ENCODE measurements around the gene KRTAP10-11.

The KRTAP10-11 gene

GRCh38 chr21:44612669-44613229 is 33.5 kb upstream of the KRTAP10-11 start:
- no peak overlapping the region for H2BK5ac ChIP-seq (ENCODE audit: low read length)
- H3K79me1 ChIP-seq (ENCODE audit: low read depth, low read length): no peaks in the 10 kb centered on the region
- H3K14ac ChIP-seq (ENCODE audit: low read length): peak overlapping the region; percentile 97
- H3K18ac ChIP-seq (ENCODE audit: low read length): peak overlapping the region; percentile 57
- no peak overlapping the region for H3K4me2 ChIP-seq (ENCODE audit: insufficient read depth, low read length, poor library complexity, severe bottlenecking)
- peak overlapping the region; percentile 35 for H2BK120ac ChIP-seq (ENCODE audit: low read depth, low read length)
- no peaks in the 10 kb centered on the region for H3K36me3 ChIP-seq (replicated peaks in 1 of 2; ENCODE audit: control insufficient read depth in 2 of 2, insufficient read depth in 2 of 2, low read length in 2 of 2)
- H2AFZ ChIP-seq (ENCODE audit: low read length): no peak overlapping the region
- H2BK12ac ChIP-seq (ENCODE audit: low read length): peak overlapping the region; percentile 41
- no peak for DNase-seq (ENCODE audit: low spot score)
- H3K27me3 ChIP-seq (ENCODE audit: control insufficient read depth in 3 of 3, insufficient read depth in 3 of 3, low read depth in 1 of 3, low read length in 3 of 3): no peaks in the 10 kb centered on the region
- H3K4me3 ChIP-seq (ENCODE audit: low read length in 2 of 2): peak overlapping the region in 1 of 2 donors; percentile 8
- H3K9me3 ChIP-seq (replicated peaks in 1 of 2; ENCODE audit: control insufficient read depth in 2 of 2, insufficient read depth in 1 of 2, low read depth in 1 of 2, low read length in 2 of 2): peaks cover 3 to 8% of the 10 kb centered on the region in 2 donors
- peak overlapping the region; percentile 22 for H3K23ac ChIP-seq (ENCODE audit: low read depth, low read length, poor library complexity)
- no peak overlapping the region for H3K4ac ChIP-seq (ENCODE audit: low read length)
- H3K9ac ChIP-seq (ENCODE audit: low read depth, low read length, poor library complexity): no peak overlapping the region
- no CpG with 5 or more reads among the region's 13 CpGs for WGBS, 2 donors (ENCODE audit: extremely low coverage in 2 of 2, insufficient read length in 2 of 2, insufficient replicate concordance in 1 of 2)
- peak overlapping the region; percentile 96 for H2AK5ac ChIP-seq (ENCODE audit: low read depth, low read length)
- no peaks in the 10 kb centered on the region for H3K4me1 ChIP-seq (ENCODE audit: control insufficient read depth in 2 of 2, insufficient read depth in 1 of 2, low read depth in 1 of 2, low read length in 2 of 2)
- H4K8ac ChIP-seq (ENCODE audit: low read depth, low read length): no peak overlapping the region
- H3K27ac ChIP-seq (replicated peaks; ENCODE audit: low read length): no peak overlapping the region
- H4K91ac ChIP-seq (ENCODE audit: low read depth, low read length, poor library complexity): peak overlapping the region; percentile 77
- peak overlapping the region; percentile 84 for H2BK15ac ChIP-seq (ENCODE audit: low read length)

- Histone ChIP-seq H3K79me1 (ENCODE audit: low read depth, low read length) (no peaks in the 10 kb centered on the region), H3K27ac (replicated peaks; ENCODE audit: low read length) (no peak overlapping the region), H3K4me3 (ENCODE audit: low read length in 2 of 2) (no peak overlapping the region), H2BK12ac (ENCODE audit: low read length) (peak overlapping the region; percentile 68), H3K36me3 (replicated peaks in 1 of 2; ENCODE audit: control insufficient read depth in 2 of 2, insufficient read depth in 2 of 2, low read length in 2 of 2) (no peaks in the 10 kb centered on the region), H2AK5ac (ENCODE audit: low read depth, low read length) (peak overlapping the region; percentile 94), H2BK120ac (ENCODE audit: low read depth, low read length) (no peak overlapping the region), H4K91ac (ENCODE audit: low read depth, low read length, poor library complexity) (peak overlapping the region; percentile 57), H3K18ac (ENCODE audit: low read length) (peak overlapping the region; percentile 81), H2AFZ (ENCODE audit: low read length) (no peak overlapping the region), H4K8ac (ENCODE audit: low read depth, low read length) (peak overlapping the region; percentile 93), H3K14ac (ENCODE audit: low read length) (no peak overlapping the region), H3K9me3 (replicated peaks in 1 of 2; ENCODE audit: control insufficient read depth in 2 of 2, insufficient read depth in 1 of 2, low read depth in 1 of 2, low read length in 2 of 2) (peaks cover 3 to 8% of the 10 kb centered on the region in 2 donors), H3K4me2 (ENCODE audit: insufficient read depth, low read length, poor library complexity, severe bottlenecking) (no peak overlapping the region), H3K4ac (ENCODE audit: low read length) (peak overlapping the region; percentile 39), H3K9ac (ENCODE audit: low read depth, low read length, poor library complexity) (no peak overlapping the region), H3K4me1 (ENCODE audit: control insufficient read depth in 2 of 2, insufficient read depth in 1 of 2, low read depth in 1 of 2, low read length in 2 of 2) (no peaks in the 10 kb centered on the region), H2BK15ac (ENCODE audit: low read length) (peak overlapping the region; percentile 79), H2BK5ac (ENCODE audit: low read length) (peak overlapping the region; percentile 66), H3K27me3 (ENCODE audit: control insufficient read depth in 3 of 3, insufficient read depth in 3 of 3, low read depth in 1 of 3, low read length in 3 of 3) (no peaks in the 10 kb centered on the region), H3K23ac (ENCODE audit: low read depth, low read length, poor library complexity) (peak overlapping the region; percentile 86)
- no CpG with 5 or more reads among the region's 26 CpGs for WGBS, 2 donors (ENCODE audit: extremely low coverage in 2 of 2, insufficient read length in 2 of 2, insufficient replicate concordance in 1 of 2)
- no peak for DNase-seq (ENCODE audit: low spot score)
Measured at GRCh38 chr21:44613386-44614155, 32.6 kb upstream of the KRTAP10-11 start.

- H4K91ac ChIP-seq (ENCODE audit: low read depth, low read length, poor library complexity): peak overlapping the region; percentile 57
- H3K27me3 ChIP-seq (ENCODE audit: control insufficient read depth in 3 of 3, insufficient read depth in 3 of 3, low read depth in 1 of 3, low read length in 3 of 3): no peaks in the 10 kb centered on the region
- H3K14ac ChIP-seq (ENCODE audit: low read length): no peak overlapping the region
- H3K23ac ChIP-seq (ENCODE audit: low read depth, low read length, poor library complexity): peak overlapping the region; percentile 86
- no peak overlapping the region for H4K8ac ChIP-seq (ENCODE audit: low read depth, low read length)
- no peak overlapping the region for H3K9ac ChIP-seq (ENCODE audit: low read depth, low read length, poor library complexity)
- H3K18ac ChIP-seq (ENCODE audit: low read length): peak overlapping the region; percentile 81
- H3K4me2 ChIP-seq (ENCODE audit: insufficient read depth, low read length, poor library complexity, severe bottlenecking): no peak overlapping the region
- no peak for DNase-seq (ENCODE audit: low spot score)
- peak overlapping the region; percentile 66 for H2BK5ac ChIP-seq (ENCODE audit: low read length)
- H2AFZ ChIP-seq (ENCODE audit: low read length): no peak overlapping the region
- H2BK15ac ChIP-seq (ENCODE audit: low read length): peak overlapping the region; percentile 88
- peak overlapping the region; percentile 94 for H2AK5ac ChIP-seq (ENCODE audit: low read depth, low read length)
- H3K4me3 ChIP-seq (ENCODE audit: low read length in 2 of 2): no peak overlapping the region
- peak overlapping the region; percentile 39 for H3K4ac ChIP-seq (ENCODE audit: low read length)
- no peaks in the 10 kb centered on the region for H3K4me1 ChIP-seq (ENCODE audit: control insufficient read depth in 2 of 2, insufficient read depth in 1 of 2, low read depth in 1 of 2, low read length in 2 of 2)
- WGBS, 2 donors (ENCODE audit: extremely low coverage in 2 of 2, insufficient read length in 2 of 2, insufficient replicate concordance in 1 of 2): no CpG with 5 or more reads among the region's 20 CpGs
- peak overlapping the region; percentile 68 for H2BK12ac ChIP-seq (ENCODE audit: low read length)
- H3K27ac ChIP-seq (replicated peaks; ENCODE audit: low read length): no peak overlapping the region
- H2BK120ac ChIP-seq (ENCODE audit: low read depth, low read length): peak overlapping the region; percentile 49
- H3K9me3 ChIP-seq (replicated peaks in 1 of 2; ENCODE audit: control insufficient read depth in 2 of 2, insufficient read depth in 1 of 2, low read depth in 1 of 2, low read length in 2 of 2): peaks cover 6 to 8% of the 10 kb centered on the region in 2 donors
- H3K36me3 ChIP-seq (replicated peaks in 1 of 2; ENCODE audit: control insufficient read depth in 2 of 2, insufficient read depth in 2 of 2, low read length in 2 of 2): no peaks in the 10 kb centered on the region
- no peaks in the 10 kb centered on the region for H3K79me1 ChIP-seq (ENCODE audit: low read depth, low read length)
Measured at GRCh38 chr21:44614161-44614631, 32.0 kb upstream of the KRTAP10-11 start.

- no peak overlapping the region for H3K4me3 ChIP-seq (ENCODE audit: low read length in 2 of 2)
- no peak overlapping the region for H3K9ac ChIP-seq (ENCODE audit: low read depth, low read length, poor library complexity)
- no peak overlapping the region for H3K14ac ChIP-seq (ENCODE audit: low read length)
- no peaks in the 10 kb centered on the region for H3K79me1 ChIP-seq (ENCODE audit: low read depth, low read length)
- no peak overlapping the region for H2BK120ac ChIP-seq (ENCODE audit: low read depth, low read length)
- no peak overlapping the region for H3K4me2 ChIP-seq (ENCODE audit: insufficient read depth, low read length, poor library complexity, severe bottlenecking)
- no peak overlapping the region for H2BK12ac ChIP-seq (ENCODE audit: low read length)
- peaks cover 5 to 9% of the 10 kb centered on the region in 2 donors for H3K9me3 ChIP-seq (replicated peaks in 1 of 2; ENCODE audit: control insufficient read depth in 2 of 2, insufficient read depth in 1 of 2, low read depth in 1 of 2, low read length in 2 of 2)
- no peak overlapping the region for H2AFZ ChIP-seq (ENCODE audit: low read length)
- no peak for DNase-seq (ENCODE audit: low spot score)
- no peaks in the 10 kb centered on the region for H3K27me3 ChIP-seq (ENCODE audit: control insufficient read depth in 3 of 3, insufficient read depth in 3 of 3, low read depth in 1 of 3, low read length in 3 of 3)
- no peak overlapping the region for H3K23ac ChIP-seq (ENCODE audit: low read depth, low read length, poor library complexity)
- no peak overlapping the region for H2AK5ac ChIP-seq (ENCODE audit: low read depth, low read length)
- no peak overlapping the region for H3K18ac ChIP-seq (ENCODE audit: low read length)
- no peaks in the 10 kb centered on the region for H3K4me1 ChIP-seq (ENCODE audit: control insufficient read depth in 2 of 2, insufficient read depth in 1 of 2, low read depth in 1 of 2, low read length in 2 of 2)
- H2BK5ac ChIP-seq (ENCODE audit: low read length): no peak overlapping the region
- no peak overlapping the region for H4K8ac ChIP-seq (ENCODE audit: low read depth, low read length)
- H3K27ac ChIP-seq (replicated peaks; ENCODE audit: low read length): no peak overlapping the region
- WGBS, 2 donors (ENCODE audit: extremely low coverage in 2 of 2, insufficient read length in 2 of 2, insufficient replicate concordance in 1 of 2): no CpG with 5 or more reads among the region's 28 CpGs
- no peak overlapping the region for H4K91ac ChIP-seq (ENCODE audit: low read depth, low read length, poor library complexity)
- H2BK15ac ChIP-seq (ENCODE audit: low read length): no peak overlapping the region
- H3K4ac ChIP-seq (ENCODE audit: low read length): no peak overlapping the region
- no peaks in the 10 kb centered on the region for H3K36me3 ChIP-seq (replicated peaks in 1 of 2; ENCODE audit: control insufficient read depth in 2 of 2, insufficient read depth in 2 of 2, low read length in 2 of 2)
Measured at GRCh38 chr21:44614961-44615391, 31.2 kb upstream of the KRTAP10-11 start.
